Nephron progenitor cell (in vitro differentiated cells): ENCODE data around the gene RIOK1.

Source experiments
- DNase-seq: peaks from one replicate; pipeline ENCODE4 v3.0.0; 2021
- H3K27ac Mint-ChIP-seq: 2 replicates; pipeline ENCODE4 v1.8.0; 2021; ENCODE audit warnings: mild to moderate bottlenecking, moderate library complexity, mixed read lengths
- H3K27me3 Mint-ChIP-seq: 2 replicates; pipeline ENCODE4 v1.8.0; 2021; ENCODE audit warnings: mild to moderate bottlenecking, low read depth, mixed read lengths; ENCODE audit not compliant: poor library complexity
- H3K36me3 Mint-ChIP-seq: 2 replicates; pipeline ENCODE4 v1.8.0; 2021; ENCODE audit warnings: low read depth, mixed read lengths
- H3K4me1 Mint-ChIP-seq: 2 replicates; pipeline ENCODE4 v1.8.0; 2021; ENCODE audit warnings: mixed read lengths
- H3K4me3 Mint-ChIP-seq: 2 replicates; pipeline ENCODE4 v1.8.0; 2021; ENCODE audit warnings: mild to moderate bottlenecking, moderate library complexity, mixed read lengths
- H3K9me3 Mint-ChIP-seq: 2 replicates; pipeline ENCODE4 v1.8.0; 2021; ENCODE audit warnings: mild to moderate bottlenecking, moderate library complexity, mixed read lengths
- CTCF ChIP-seq: fragments of 200-600 bp; sonication (generic); IDR thresholded peaks from 2 replicates; pipeline ENCODE4 v1.5.0; 2021; ENCODE audit warnings: antibody characterized with exemption

RIOK1 gene

GRCh38 chr6:7432391-7433120 is 42.9 kb downstream of the RIOK1 start:
- H3K27ac Mint-ChIP-seq, result peak overlapping the region; percentile 91
- no peak for TF ChIP-seq CTCF
- DNase-seq, result no peak
- peaks cover 6% of the 10 kb centered on the region for H3K27me3 Mint-ChIP-seq
- H3K9me3 Mint-ChIP-seq, result peaks cover 17% of the 10 kb centered on the region
- peaks cover 6% of the 10 kb centered on the region for H3K36me3 Mint-ChIP-seq
- no peak overlapping the region for H3K4me3 Mint-ChIP-seq
- peaks cover 30% of the 10 kb centered on the region for H3K4me1 Mint-ChIP-seq

GRCh38 chr6:7433121-7433617 is 43.6 kb downstream of the RIOK1 start:
- DNase-seq, result no peak
- peaks cover 17% of the 10 kb centered on the region for H3K9me3 Mint-ChIP-seq
- peaks cover 6% of the 10 kb centered on the region for H3K27me3 Mint-ChIP-seq
- H3K4me1 Mint-ChIP-seq, result peaks cover 30% of the 10 kb centered on the region
- no peak for TF ChIP-seq CTCF
- H3K4me3 Mint-ChIP-seq, result no peak overlapping the region
- peaks cover 6% of the 10 kb centered on the region for H3K36me3 Mint-ChIP-seq
- peak overlapping the region; percentile 78 for H3K27ac Mint-ChIP-seq

GRCh38 chr6:7434672-7435071 is 45.1 kb downstream of the RIOK1 start:
- peaks cover 6% of the 10 kb centered on the region for H3K27me3 Mint-ChIP-seq
- no peak for DNase-seq
- peaks cover 6% of the 10 kb centered on the region for H3K36me3 Mint-ChIP-seq
- no peak for TF ChIP-seq CTCF
- H3K27ac Mint-ChIP-seq, result no peak overlapping the region
- H3K4me1 Mint-ChIP-seq, result peaks cover 30% of the 10 kb centered on the region
- H3K9me3 Mint-ChIP-seq, result peaks cover 17% of the 10 kb centered on the region
- H3K4me3 Mint-ChIP-seq, result no peak overlapping the region

- Mint-ChIP-seq H3K4me1 (peaks cover 14% of the 10 kb centered on the region), H3K9me3 (peaks cover 20% of the 10 kb centered on the region), H3K27me3 (no peaks in the 10 kb centered on the region), H3K27ac (no peak overlapping the region), H3K4me3 (no peak overlapping the region), H3K36me3 (peaks cover 6% of the 10 kb centered on the region)
- TF ChIP-seq CTCF, result no peak
- DNase-seq, result no peak
These were observed 48.4 kb downstream of the RIOK1 start for GRCh38 chr6:7438011-7438410.

GRCh38 chr6:7439228-7439627 is 49.6 kb downstream of the RIOK1 start:
- no peak for TF ChIP-seq CTCF
- Mint-ChIP-seq H3K27me3 (peaks cover 2% of the 10 kb centered on the region), H3K4me1 (peaks cover 8% of the 10 kb centered on the region), H3K9me3 (peaks cover 20% of the 10 kb centered on the region), H3K4me3 (no peak overlapping the region), H3K36me3 (peaks cover 6% of the 10 kb centered on the region), H3K27ac (no peak overlapping the region)
- no peak for DNase-seq

- H3K36me3 Mint-ChIP-seq, result peaks cover 6% of the 10 kb centered on the region
- no peak overlapping the region for H3K4me3 Mint-ChIP-seq
- H3K9me3 Mint-ChIP-seq, result peaks cover 10% of the 10 kb centered on the region
- peaks cover 16% of the 10 kb centered on the region for H3K4me1 Mint-ChIP-seq
- peaks cover 4% of the 10 kb centered on the region for H3K27me3 Mint-ChIP-seq
- peak overlapping the region; percentile 43 for H3K27ac Mint-ChIP-seq
- no peak for TF ChIP-seq CTCF
- no peak for DNase-seq
These were observed 50.9 kb downstream of the RIOK1 start for GRCh38 chr6:7440476-7440875.
